Renal cortex interstitium (tissue), 15 donors: ENCODE data around the gene TBCCD1. TPM values are rescaled to one million over a fixed set of nuclear protein-coding genes. Genes with fewer than 3 reads are reported as not detected.

ENCODE experiments used
- DNase-seq, 11 donors: peaks; one replicate each; pipeline ENCODE4 v3.0.0-alpha.2; 2013; ENCODE audit warnings: low read depth in 9 of 11, low spot score in 4 of 11; ENCODE audit errors: extremely low read depth in 1 of 11
- long read RNA-seq, 16 experiments: transcript quantifications; one replicate each; lab custom pipeline, GENCODE V29; 2026
- polyA plus RNA-seq, 3 donors: library from polyadenylated mRNA; unstranded; fragments of 120-200 nt; gene quantifications; one replicate each; pipeline ENCODE4 v1.2.1, GENCODE V29; 2013; ENCODE audit not compliant: insufficient read length in 3 of 3

The TBCCD1 gene
- 10 to 100 TPM; 18.9 to 23.5 (median 21.1) TPM for polyA plus RNA-seq
- long read RNA-seq, donor 1: 0 reads
- long read RNA-seq, donor 2, partial matches to known transcripts: 10 of 12 reads
- long read RNA-seq, donor 2, other reads (novel, unspliced or antisense): 0 of 12 reads
- long read RNA-seq, donor 3, transcript TBCCD1-201 (8 exons, 2,441 nt): major isoform, 7 of 7 reads
- long read RNA-seq, donor 3, partial matches to known transcripts: 0 of 7 reads
- long read RNA-seq, donor 3, other reads (novel, unspliced or antisense): 0 of 7 reads
- long read RNA-seq, donor 4, partial matches to known transcripts: 0 of 2 reads
- long read RNA-seq, donor 4, other reads (novel, unspliced or antisense): 0 of 2 reads
- long read RNA-seq, donor 5: 0 reads
- long read RNA-seq, donor 6, transcript TBCCD1-201 (8 exons, 2,441 nt): major isoform, 6 of 140 reads
- long read RNA-seq, donor 6, partial matches to known transcripts: 106 of 140 reads
- long read RNA-seq, donor 6, other reads (novel, unspliced or antisense): 28 of 140 reads
- long read RNA-seq, donor 7, transcript TBCCD1-201 (8 exons, 2,441 nt): major isoform, 5 of 183 reads
- long read RNA-seq, donor 7, partial matches to known transcripts: 119 of 183 reads
- long read RNA-seq, donor 7, other reads (novel, unspliced or antisense): 59 of 183 reads
- long read RNA-seq, donor 8, transcript TBCCD1-201 (8 exons, 2,441 nt): major isoform, 5 of 5 reads
- long read RNA-seq, donor 8, partial matches to known transcripts: 0 of 5 reads
- long read RNA-seq, donor 8, other reads (novel, unspliced or antisense): 0 of 5 reads
- long read RNA-seq, donor 9, partial matches to known transcripts: 0 of 3 reads
- long read RNA-seq, donor 9, other reads (novel, unspliced or antisense): 0 of 3 reads
- long read RNA-seq, donor 10, partial matches to known transcripts: 19 of 22 reads
- long read RNA-seq, donor 10, other reads (novel, unspliced or antisense): 0 of 22 reads
- long read RNA-seq, donor 11, transcript TBCCD1-201 (8 exons, 2,441 nt): major isoform, 5 of 31 reads
- long read RNA-seq, donor 11, partial matches to known transcripts: 26 of 31 reads
- long read RNA-seq, donor 11, other reads (novel, unspliced or antisense): 0 of 31 reads
- long read RNA-seq, donor 12, partial matches to known transcripts: 0 of 1 reads
- long read RNA-seq, donor 12, other reads (novel, unspliced or antisense): 0 of 1 reads
- long read RNA-seq, donor 13: 0 reads
- long read RNA-seq, donor 14, partial matches to known transcripts: 17 of 20 reads
- long read RNA-seq, donor 14, other reads (novel, unspliced or antisense): 0 of 20 reads
- long read RNA-seq, donor 15, partial matches to known transcripts: 0 of 1 reads
- long read RNA-seq, donor 15, other reads (novel, unspliced or antisense): 0 of 1 reads
- long read RNA-seq, donor 16, transcript TBCCD1-201 (8 exons, 2,441 nt): major isoform, 11 of 77 reads
- long read RNA-seq, donor 16, partial matches to known transcripts: 66 of 77 reads
- long read RNA-seq, donor 16, other reads (novel, unspliced or antisense): 0 of 77 reads

GRCh38 chr3:186567072-186567921 is at the start of gene TBCCD1:
TBCCD1 (minus strand) TSS chr3:186567339; CDS start chr3:186564329, 3,010 bp downstream.
- peak; percentile 85 to 92 (median 88) for DNase-seq

- DNase-seq: no peak
Observed at GRCh38 chr3:186616299-186616617, 49.1 kb upstream of the TBCCD1 start.

- DNase-seq: peak; percentile 49 to 76 (median 70)
Observed at GRCh38 chr3:186614597-186615483, 47.7 kb upstream of the TBCCD1 start.

GRCh38 chr3:186614266-186614596 is 47.1 kb upstream of the TBCCD1 start:
- no peak for DNase-seq

GRCh38 chr3:186613637-186614265 is 46.6 kb upstream of the TBCCD1 start:
- no peak for DNase-seq

GRCh38 chr3:186612721-186613636 is 45.8 kb upstream of the TBCCD1 start, which contains the start of gene AHSG:
AHSG (plus strand) TSS chr3:186613060; CDS start chr3:186613142, 82 bp downstream.
- no peak for DNase-seq

GRCh38 chr3:186612065-186612464 is 44.9 kb upstream of the TBCCD1 start:
- DNase-seq: no peak

GRCh38 chr3:186609247-186609868 is 42.2 kb upstream of the TBCCD1 start:
- no peak for DNase-seq

- no peak for DNase-seq
Observed at GRCh38 chr3:186608624-186609215, 41.6 kb upstream of the TBCCD1 start.

GRCh38 chr3:186605561-186606545 is 38.7 kb upstream of the TBCCD1 start:
- DNase-seq: no peak

- DNase-seq: no peak
Observed at GRCh38 chr3:186605078-186605477, 37.9 kb upstream of the TBCCD1 start.

- no peak for DNase-seq
Observed at GRCh38 chr3:186603159-186603558, 36.0 kb upstream of the TBCCD1 start.

GRCh38 chr3:186600896-186601295 is 33.8 kb upstream of the TBCCD1 start:
- DNase-seq: no peak

GRCh38 chr3:186599785-186600166 is 32.6 kb upstream of the TBCCD1 start:
- no peak for DNase-seq
